ENCODE data around the gene CREG2. TPM values are rescaled to one million over a fixed set of nuclear protein-coding genes. Genes with fewer than 3 reads are reported as not detected.
A peak's percentile ranks its signal among the peaks of the same experiment; 100 is the strongest.

CREG2 gene
- total RNA-seq, 1 donor from 2014 or later = 0.26 TPM

GRCh38 chr2:101420623-101421022 is 33.3 kb upstream of the CREG2 start:
- FAIRE-seq (no peak), DNase-seq (ENCODE audit: low read depth) (no peak)
- Histone ChIP-seq H3K36me3 (ENCODE audit: control insufficient read depth, insufficient read depth, low read length) (no peaks in the 10 kb centered on the region), H3K4me3 (ENCODE audit: low read depth, low read length) (no peak overlapping the region), H3K27me3 (ENCODE audit: control insufficient read depth, insufficient read depth, low read length) (no peaks in the 10 kb centered on the region)
- TF ChIP-seq CTCF (IDR thresholded peaks at IDR 0.05; ENCODE audit: insufficient read depth, low read length, severe bottlenecking) = no peak

- FAIRE-seq = no peak
- H3K27me3 ChIP-seq (ENCODE audit: control insufficient read depth, insufficient read depth, low read length) = no peaks in the 10 kb centered on the region
- TF ChIP-seq CTCF (IDR thresholded peaks at IDR 0.05; ENCODE audit: insufficient read depth, low read length, severe bottlenecking) = peak; percentile 67
- peak; percentile 66 for DNase-seq (ENCODE audit: low read depth)
- H3K36me3 ChIP-seq (ENCODE audit: control insufficient read depth, insufficient read depth, low read length) = no peaks in the 10 kb centered on the region
- H3K4me3 ChIP-seq (ENCODE audit: low read depth, low read length) = no peak overlapping the region
These were observed 31.9 kb upstream of the CREG2 start for GRCh38 chr2:101419096-101419663.

- FAIRE-seq (no peak), DNase-seq (ENCODE audit: low read depth) (peak; percentile 50)
- H3K27me3 ChIP-seq (ENCODE audit: control insufficient read depth, insufficient read depth, low read length) = no peaks in the 10 kb centered on the region
- H3K4me3 ChIP-seq (ENCODE audit: low read depth, low read length) = no peak overlapping the region
- no peaks in the 10 kb centered on the region for H3K36me3 ChIP-seq (ENCODE audit: control insufficient read depth, insufficient read depth, low read length)
- no peak for TF ChIP-seq CTCF (IDR thresholded peaks at IDR 0.05; ENCODE audit: insufficient read depth, low read length, severe bottlenecking)
These were observed 31.3 kb upstream of the CREG2 start for GRCh38 chr2:101418460-101419095.

GRCh38 chr2:101416609-101417008 is 29.3 kb upstream of the CREG2 start:
- no peak for TF ChIP-seq CTCF (IDR thresholded peaks at IDR 0.05; ENCODE audit: insufficient read depth, low read length, severe bottlenecking)
- Histone ChIP-seq H3K36me3 (ENCODE audit: control insufficient read depth, insufficient read depth, low read length) (no peaks in the 10 kb centered on the region), H3K27me3 (ENCODE audit: control insufficient read depth, insufficient read depth, low read length) (no peaks in the 10 kb centered on the region), H3K4me3 (ENCODE audit: low read depth, low read length) (no peak overlapping the region)
- DNase-seq (ENCODE audit: low read depth) = no peak
- FAIRE-seq = no peak

GRCh38 chr2:101415884-101416283 is 28.6 kb upstream of the CREG2 start:
- TF ChIP-seq CTCF (IDR thresholded peaks at IDR 0.05; ENCODE audit: insufficient read depth, low read length, severe bottlenecking) = no peak
- no peak for FAIRE-seq
- DNase-seq (ENCODE audit: low read depth) = no peak
- no peaks in the 10 kb centered on the region for H3K36me3 ChIP-seq (ENCODE audit: control insufficient read depth, insufficient read depth, low read length)
- no peaks in the 10 kb centered on the region for H3K27me3 ChIP-seq (ENCODE audit: control insufficient read depth, insufficient read depth, low read length)
- no peak overlapping the region for H3K4me3 ChIP-seq (ENCODE audit: low read depth, low read length)

- DNase-seq (ENCODE audit: low read depth) = no peak
- Histone ChIP-seq H3K27me3 (ENCODE audit: control insufficient read depth, insufficient read depth, low read length) (no peaks in the 10 kb centered on the region), H3K36me3 (ENCODE audit: control insufficient read depth, insufficient read depth, low read length) (no peaks in the 10 kb centered on the region), H3K4me3 (ENCODE audit: low read depth, low read length) (no peak overlapping the region)
- TF ChIP-seq CTCF (IDR thresholded peaks at IDR 0.05; ENCODE audit: insufficient read depth, low read length, severe bottlenecking) = no peak
- no peak for FAIRE-seq
These were observed 27.9 kb upstream of the CREG2 start for GRCh38 chr2:101415220-101415619.

All from bronchial epithelial cell (primary cell).